Natural killer cell (primary cell): ENCODE results near the gene DVL2. TPM values are rescaled to one million over a fixed set of nuclear protein-coding genes. Genes with fewer than 3 reads are reported as not detected.

ENCODE experiments used
- ATAC-seq, 3 donors: fragments of 150-1000 bp in 2 of 3; fragments of 200-7000 bp in 1 of 3; cut with Tn5 transposase; 1 replicate in 1 of 3; 2 replicates in 2 of 3; pipeline ENCODE4 v1.10.0; 2021; ENCODE audit warnings: mild to moderate bottlenecking in 2 of 3, moderate library complexity in 2 of 3
- DNase-seq, 2 donors: peaks; one replicate each; pipeline versions ENCODE4 v3.0.0 to v3.0.0-alpha.2; 2013 to 2021; ENCODE audit warnings: mixed read lengths in 1 of 2
- H3K27ac ChIP-seq: one replicate; pipeline ENCODE4 v1.5.1; 2013; ENCODE audit warnings: mild to moderate bottlenecking, low read length
- H3K27me3 ChIP-seq: one replicate; pipeline ENCODE4 v1.6.1; 2013; ENCODE audit warnings: low read length; ENCODE audit not compliant: control insufficient read depth, insufficient read depth
- H3K36me3 ChIP-seq: one replicate; pipeline ENCODE4 v1.6.1; 2013; ENCODE audit warnings: low read length; ENCODE audit not compliant: control insufficient read depth, insufficient read depth
- H3K4me1 ChIP-seq: one replicate; pipeline ENCODE4 v1.6.1; 2013; ENCODE audit warnings: low read length; ENCODE audit not compliant: control insufficient read depth, insufficient read depth
- H3K4me3 ChIP-seq: one replicate; pipeline ENCODE4 v1.5.1; 2013; ENCODE audit warnings: low read length
- H3K9me3 ChIP-seq: one replicate; pipeline ENCODE4 v1.6.1; 2013; ENCODE audit warnings: low read length; ENCODE audit not compliant: control insufficient read depth, insufficient read depth
- H3K27ac Mint-ChIP-seq, 2 donors: one replicate each; pipeline ENCODE4 v1.8.0; 2022; ENCODE audit warnings: mild to moderate bottlenecking in 2 of 2, mixed read lengths in 2 of 2, moderate library complexity in 1 of 2
- H3K27me3 Mint-ChIP-seq, 2 donors: one replicate each; pipeline ENCODE4 v1.8.0; 2022; ENCODE audit warnings: low read depth in 2 of 2, mixed read lengths in 2 of 2
- H3K36me3 Mint-ChIP-seq: one replicate; pipeline ENCODE4 v1.8.0; 2022; ENCODE audit warnings: mixed read lengths
- H3K4me1 Mint-ChIP-seq, 2 donors: one replicate each; pipeline ENCODE4 v1.8.0; 2022; ENCODE audit warnings: mixed read lengths in 2 of 2
- H3K4me3 Mint-ChIP-seq: one replicate; pipeline ENCODE4 v1.8.0; 2022; ENCODE audit warnings: mild to moderate bottlenecking, moderate library complexity, mixed read lengths
- H3K9me3 Mint-ChIP-seq, 2 donors: one replicate each; pipeline ENCODE4 v1.8.0; 2022; ENCODE audit warnings: mixed read lengths in 2 of 2
- CTCF ChIP-seq: fragments of 200-600 bp; IDR thresholded peaks from one replicate; pipeline ENCODE4 v1.8.0; 2022; ENCODE audit warnings: antibody characterized with exemption
- WGBS: methylation state at CpG from one replicate; pipeline ENCODE4 v1.1.7; 2013; ENCODE audit warnings: missing lambda C conversion rate; ENCODE audit not compliant: insufficient coverage; 5-methylcytosine and 5-hydroxymethylcytosine counted together
- intact Hi-C: fragments of 100-400 bp; cut with micrococcal nuclease; formaldehyde crosslinking; loops from one replicate; pipeline ENCODE4 v1.14.2; 2022
- total RNA-seq, 4 donors: library from RNA; stranded (reverse); fragments of 120-200 nt in 1 of 4; gene quantifications; one replicate each; pipeline versions ENCODE4 v1.2.3 to v1.2.4, GENCODE V29; 2013 to 2022

The DVL2 gene
- total RNA-seq, 3 donors from 2014 or later (not counting 1 experiment from before 2014, with no cell fraction given), result 46.5 to 66.6 (median 61.5) TPM

- ATAC-seq, result no peak
- H3K36me3 ChIP-seq, result no peaks in the 10 kb centered on the region
- 98% methylated on average over 16 of the region's 16 CpGs for WGBS
- peak overlapping the region; percentile 96 for H3K27ac ChIP-seq
- H3K27me3 ChIP-seq, result no peaks in the 10 kb centered on the region
- no peak overlapping the region for H3K4me3 Mint-ChIP-seq
- H3K4me1 ChIP-seq, result peaks cover 24% of the 10 kb centered on the region
- no peaks in the 10 kb centered on the region for H3K9me3 Mint-ChIP-seq
- H3K4me3 ChIP-seq, result no peak overlapping the region
- H3K36me3 Mint-ChIP-seq, result no peaks in the 10 kb centered on the region
- peaks cover 27 to 34% of the 10 kb centered on the region in 2 donors for H3K4me1 Mint-ChIP-seq
- no peak for DNase-seq
- peak overlapping the region; percentile 93 to 95 for H3K27ac Mint-ChIP-seq
- TF ChIP-seq CTCF, result no peak
- no peaks in the 10 kb centered on the region for H3K27me3 Mint-ChIP-seq
- intact Hi-C loops, result no loop called here
- no peaks in the 10 kb centered on the region for H3K9me3 ChIP-seq
These were observed 30.9 kb downstream of the DVL2 start for GRCh38 chr17:7203391-7203790.

- ATAC-seq (no peak), DNase-seq (no peak)
- H3K9me3 ChIP-seq, result no peaks in the 10 kb centered on the region
- intact Hi-C loops, result no loop called here
- TF ChIP-seq CTCF, result no peak
- no peaks in the 10 kb centered on the region for H3K4me1 ChIP-seq
- H3K27me3 ChIP-seq, result no peaks in the 10 kb centered on the region
- Mint-ChIP-seq H3K27ac (no peak overlapping the region), H3K4me1 (no peaks in the 10 kb centered on the region), H3K36me3 (no peaks in the 10 kb centered on the region), H3K4me3 (no peak overlapping the region), H3K9me3 (no peaks in the 10 kb centered on the region), H3K27me3 (no peaks in the 10 kb centered on the region)
- no peak overlapping the region for H3K4me3 ChIP-seq
- no peaks in the 10 kb centered on the region for H3K36me3 ChIP-seq
- WGBS, result 95% methylated on average over 22 of the region's 22 CpGs
- no peak overlapping the region for H3K27ac ChIP-seq
These were observed 37.5 kb downstream of the DVL2 start for GRCh38 chr17:7196651-7197401.

GRCh38 chr17:7195971-7196370 is 38.3 kb downstream of the DVL2 start:
- H3K27me3 Mint-ChIP-seq, result no peaks in the 10 kb centered on the region
- H3K4me3 Mint-ChIP-seq, result no peak overlapping the region
- WGBS, result 94% methylated on average over 12 of the region's 12 CpGs
- Histone ChIP-seq H3K4me1 (no peaks in the 10 kb centered on the region), H3K36me3 (no peaks in the 10 kb centered on the region), H3K4me3 (no peak overlapping the region), H3K27ac (no peak overlapping the region), H3K9me3 (no peaks in the 10 kb centered on the region), H3K27me3 (no peaks in the 10 kb centered on the region)
- ATAC-seq (no peak), DNase-seq (no peak)
- H3K9me3 Mint-ChIP-seq, result no peaks in the 10 kb centered on the region
- TF ChIP-seq CTCF, result no peak
- no peak overlapping the region for H3K27ac Mint-ChIP-seq
- H3K4me1 Mint-ChIP-seq, result no peaks in the 10 kb centered on the region
- intact Hi-C loops, result no loop called here
- H3K36me3 Mint-ChIP-seq, result no peaks in the 10 kb centered on the region
